HTERT RPE-1 (cell line): ENCODE results near the gene GHR.

Experiments used
- in situ Hi-C: fragments of 300-500 bp; cut with MboI; formaldehyde crosslinking; loops from 4 replicates; pipeline ENCODE4 v1.14.3; 2020; ENCODE audit warnings: low sequenced_read_pairs

The GHR gene

DNA sequence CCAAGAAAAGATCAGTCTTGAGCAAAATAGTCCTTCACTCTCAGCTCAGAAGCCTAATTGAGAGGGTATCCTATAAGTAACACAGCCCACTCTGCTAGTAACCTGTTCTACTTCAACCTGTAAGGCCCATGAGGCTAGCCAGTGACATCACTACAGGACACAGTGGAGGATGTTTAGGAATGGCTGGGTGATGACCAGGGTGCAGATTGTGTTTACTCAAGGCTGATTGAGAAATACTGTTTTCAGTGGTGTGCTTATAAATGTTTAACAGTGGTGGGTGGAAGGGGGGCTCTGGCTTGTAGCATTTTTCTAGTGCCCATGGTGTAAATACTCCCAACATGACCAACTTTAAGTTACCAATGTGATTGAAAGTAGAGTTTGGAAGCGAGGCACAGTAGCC is 173.6 kb downstream of the GHR start:
- in situ Hi-C loops, result no loop called here

DNA sequence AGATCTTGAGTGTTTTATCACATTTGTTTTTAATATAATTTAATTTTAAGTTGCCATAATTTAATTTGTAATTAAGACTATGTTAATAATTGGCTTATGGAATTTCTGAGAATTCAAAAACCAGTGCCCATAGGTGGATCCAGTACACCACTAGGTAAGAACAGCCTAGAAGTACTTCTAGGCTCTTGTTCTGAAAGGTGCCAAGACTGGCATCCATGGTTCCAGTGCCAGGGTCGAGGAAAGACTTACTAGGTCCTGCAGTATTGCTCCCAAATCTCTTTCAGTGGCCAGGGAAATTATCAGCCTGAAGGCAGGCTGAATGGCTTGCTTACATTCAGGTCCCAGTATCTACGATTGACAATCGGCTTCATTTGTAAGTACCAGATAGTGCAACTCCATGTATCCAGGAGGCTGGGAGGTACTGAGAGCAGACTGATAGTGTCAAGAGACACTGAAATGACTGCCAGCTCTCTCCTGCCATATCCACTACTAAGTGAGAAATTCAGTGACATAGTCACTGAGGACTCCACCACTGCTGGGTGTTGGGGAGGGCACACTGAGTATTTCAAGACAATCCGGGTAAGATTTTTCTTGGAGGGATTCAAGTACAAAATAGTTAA is 174.2 kb downstream of the GHR start:
- in situ Hi-C loops, result no loop called here

DNA sequence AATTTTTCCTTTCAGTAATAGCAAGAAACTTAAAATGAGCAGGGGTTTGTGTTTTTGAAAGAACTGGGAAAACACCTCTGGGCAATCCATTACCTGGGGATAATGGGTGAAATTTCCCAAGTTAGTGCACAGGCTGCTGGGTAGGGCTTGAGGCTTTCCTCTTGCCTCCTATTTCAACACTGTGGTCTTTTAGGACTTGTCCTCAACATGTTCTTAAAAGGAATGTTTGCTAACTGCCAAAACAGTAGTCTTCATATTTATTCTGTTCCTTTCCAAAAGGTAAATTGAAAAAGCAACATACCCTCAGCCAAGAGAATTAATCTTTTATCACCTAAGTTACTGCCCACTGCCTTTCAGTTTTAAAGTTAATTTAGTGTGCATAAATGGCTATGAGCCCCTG is 175.1 kb downstream of the GHR start:
- in situ Hi-C loops, result no loop called here

DNA sequence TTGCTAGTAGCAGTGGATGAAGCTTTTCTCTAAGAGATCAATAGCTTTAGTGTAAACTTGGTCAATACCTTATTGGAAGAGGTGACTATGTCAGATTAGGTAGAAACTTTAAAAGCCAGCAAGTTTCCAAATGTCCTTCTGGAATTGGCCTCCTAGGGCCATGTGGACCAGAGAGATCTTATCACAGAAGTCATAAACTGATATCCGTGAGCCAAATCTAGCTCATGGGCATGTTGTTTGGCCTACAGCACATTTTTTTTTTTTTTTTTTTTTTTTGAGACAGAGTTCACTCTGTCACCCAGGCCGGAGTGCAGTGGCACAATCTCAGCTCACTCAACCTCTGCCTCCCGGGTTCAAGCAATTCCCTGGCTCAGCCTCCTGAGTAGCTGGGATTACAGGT is 175.9 kb downstream of the GHR start:
- in situ Hi-C loops, result no loop called here

DNA sequence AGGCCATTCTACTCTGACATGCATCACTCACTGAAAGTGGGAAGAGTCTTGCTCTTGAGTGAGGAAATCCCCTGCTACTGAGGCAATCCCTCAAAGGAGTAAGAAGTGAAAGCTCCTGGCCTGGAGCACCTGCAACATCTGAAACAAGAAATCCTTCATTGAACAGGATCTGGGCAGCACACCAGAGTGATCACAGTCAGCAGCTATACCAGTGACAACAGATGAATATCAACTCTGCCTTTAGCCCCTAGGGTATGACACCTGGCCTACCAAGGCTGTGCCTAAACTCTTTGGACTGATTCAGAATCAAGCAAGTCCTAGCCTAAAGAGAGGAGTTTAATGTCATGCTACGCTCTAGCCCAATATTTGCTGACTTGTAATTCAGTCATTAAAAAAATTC is 177.2 kb downstream of the GHR start:
- in situ Hi-C loops, result no loop called here

DNA sequence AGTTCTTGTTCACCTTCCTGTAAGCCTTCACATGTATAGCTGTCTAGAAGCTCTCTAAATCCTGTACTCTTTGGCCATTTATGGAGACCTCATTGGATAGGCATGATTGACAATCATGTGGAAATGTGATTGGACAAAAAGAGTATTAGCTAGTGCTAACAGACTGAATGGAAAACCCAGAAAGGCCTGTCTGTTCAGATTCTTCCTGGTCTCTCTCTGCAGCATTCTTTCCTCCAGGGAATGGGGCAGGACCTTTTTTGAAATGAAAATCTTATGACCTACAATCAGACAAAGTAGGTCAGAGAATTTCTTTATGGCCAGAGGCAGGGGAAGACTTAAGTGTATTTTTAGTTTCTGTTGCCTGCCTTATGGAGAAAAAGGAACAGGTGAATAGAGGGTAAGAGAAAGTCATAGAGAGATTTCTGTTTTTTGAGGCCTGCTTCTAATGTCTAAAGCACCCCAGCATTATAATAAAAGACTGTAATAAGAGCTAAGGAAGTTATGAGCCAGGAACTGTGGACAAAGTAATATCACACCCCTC is 181.0 kb downstream of the GHR start:
- in situ Hi-C loops, result no loop called here

DNA sequence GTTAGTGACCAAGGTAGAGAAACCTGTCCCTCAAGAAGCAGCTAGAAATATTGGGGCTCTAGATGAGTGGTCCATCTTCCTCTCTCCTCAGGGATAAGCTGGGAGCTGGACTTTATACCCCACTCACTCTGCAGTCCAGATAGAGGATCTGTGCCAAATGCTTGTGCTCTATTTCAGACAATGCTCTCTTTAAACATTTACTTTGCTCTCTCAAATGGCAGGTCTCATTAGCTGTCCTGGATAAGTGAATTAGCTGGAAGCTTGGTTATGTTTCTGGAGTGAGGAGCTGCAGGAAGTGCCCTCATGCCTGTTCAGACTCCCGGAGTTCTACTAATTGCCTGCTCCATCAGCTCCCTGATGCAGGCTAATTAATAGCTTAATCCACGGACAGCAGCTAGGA is 182.3 kb downstream of the GHR start:
- in situ Hi-C loops, result no loop called here

DNA sequence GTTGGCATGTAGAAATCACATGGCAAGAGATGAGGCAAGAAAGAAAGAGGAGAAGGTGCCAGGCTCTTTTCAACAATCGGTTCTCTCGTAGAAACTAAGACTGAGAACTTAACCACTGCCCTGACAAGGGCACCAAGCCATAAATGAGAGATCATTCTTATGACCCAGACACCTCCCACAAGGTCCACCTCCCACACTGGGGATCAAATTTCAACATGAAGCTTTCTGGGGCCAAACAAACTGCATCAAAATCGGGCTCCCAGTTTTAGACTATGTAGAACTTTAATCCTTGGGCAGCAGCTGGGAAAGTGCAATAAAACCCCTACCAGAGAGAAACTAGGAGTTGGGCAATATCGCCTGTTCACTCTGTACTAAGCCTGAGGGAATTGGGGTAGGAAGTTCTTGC is 183.2 kb downstream of the GHR start:
- in situ Hi-C loops, result no loop called here

DNA sequence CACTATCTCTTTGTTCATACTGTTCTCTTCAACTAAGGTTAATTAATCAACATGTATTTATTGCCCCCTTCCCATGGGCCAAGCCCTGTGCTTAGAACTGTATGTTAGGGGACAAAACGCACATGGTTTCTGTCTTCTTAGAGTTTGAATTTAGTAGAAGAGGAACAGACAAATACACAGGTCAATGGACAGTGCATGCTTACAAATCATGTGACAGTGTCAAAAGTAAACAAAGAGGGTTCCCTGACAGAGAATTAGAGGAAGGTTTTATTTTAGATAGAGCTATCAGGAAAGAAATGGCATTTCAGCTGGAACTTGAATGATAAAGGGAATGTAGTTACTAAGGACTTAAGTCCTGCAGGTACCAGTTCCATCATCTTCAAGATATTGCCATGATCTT is 188.2 kb downstream of the GHR start:
- in situ Hi-C loops, result no loop called here

DNA sequence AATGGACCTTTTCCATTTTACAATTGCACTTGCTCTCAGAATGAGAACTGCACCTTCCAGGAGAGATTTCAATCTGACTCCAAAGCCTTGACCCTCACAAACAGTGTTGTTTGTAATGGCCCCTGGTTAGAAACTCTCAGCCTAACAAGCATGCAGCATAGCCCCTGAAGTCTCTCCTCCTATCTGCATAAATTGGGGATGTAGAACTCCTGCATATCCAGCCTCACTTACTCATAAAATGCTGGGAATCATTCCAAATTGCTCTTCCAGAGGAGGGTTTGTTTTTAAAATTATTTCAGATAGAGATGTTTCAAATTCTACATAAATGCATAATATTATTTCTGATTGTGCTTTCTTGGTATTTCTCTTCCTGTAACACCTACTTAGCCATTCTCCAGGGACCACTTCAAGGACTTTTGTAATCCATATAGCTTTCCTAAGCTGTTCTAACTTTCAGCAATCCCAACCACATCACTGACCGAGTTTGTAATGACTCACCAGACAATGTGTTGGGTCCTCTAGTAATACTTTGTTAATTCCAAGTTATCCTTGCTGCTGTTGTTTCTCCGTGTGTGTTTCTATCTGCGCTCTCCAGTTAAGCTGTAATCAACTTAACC is 189.6 kb downstream of the GHR start:
- in situ Hi-C loops, result no loop called here

DNA sequence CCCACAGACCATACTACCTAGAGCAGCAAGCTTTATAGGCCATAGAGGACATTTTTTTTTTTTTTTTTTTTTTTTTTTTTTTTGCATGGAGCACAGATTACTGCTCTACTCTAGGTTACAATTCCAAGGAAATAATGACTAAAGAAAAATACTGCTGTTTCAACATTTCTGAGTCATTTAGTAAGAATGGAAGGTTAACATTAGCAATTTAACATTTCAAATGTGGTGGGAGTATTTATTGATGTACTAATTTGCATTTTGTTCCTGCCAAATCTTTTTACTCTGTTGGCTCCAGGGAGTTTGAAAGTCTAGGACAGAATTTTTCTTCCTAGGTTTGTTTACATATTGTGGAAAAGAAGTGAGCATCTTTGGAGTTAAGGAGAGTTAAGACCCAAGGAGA is 191.3 kb downstream of the GHR start:
- in situ Hi-C loops, result no loop called here

DNA sequence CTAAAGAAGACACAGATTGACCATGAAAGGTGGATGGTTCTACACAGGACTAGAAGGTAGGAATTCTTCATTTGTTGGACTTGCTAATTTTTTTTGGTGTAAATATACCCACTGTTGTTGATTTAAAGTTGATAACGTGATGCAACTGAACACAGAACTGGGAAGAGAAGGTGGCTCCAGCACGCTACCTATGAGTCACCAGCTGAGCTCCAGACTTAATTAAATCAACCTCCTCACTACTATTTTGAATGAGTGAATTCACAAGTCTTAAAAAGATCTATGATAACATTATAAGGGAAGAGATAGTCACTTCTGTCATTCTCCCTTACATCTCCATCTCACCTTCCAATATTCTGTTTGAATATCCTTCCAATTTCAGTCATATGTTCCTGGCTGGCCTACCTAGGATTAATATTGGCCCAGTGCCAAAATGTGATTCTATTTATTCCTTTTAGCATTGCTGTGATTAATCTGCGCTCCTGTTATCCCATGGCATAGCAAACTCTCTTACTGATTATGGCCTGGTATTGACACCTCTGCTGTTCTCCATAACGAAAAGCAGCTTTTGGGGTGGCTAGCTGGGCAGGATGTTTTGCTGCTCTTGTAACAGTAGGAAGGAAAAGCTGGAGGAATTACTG is 197.5 kb downstream of the GHR start:
- in situ Hi-C loops, result no loop called here

DNA sequence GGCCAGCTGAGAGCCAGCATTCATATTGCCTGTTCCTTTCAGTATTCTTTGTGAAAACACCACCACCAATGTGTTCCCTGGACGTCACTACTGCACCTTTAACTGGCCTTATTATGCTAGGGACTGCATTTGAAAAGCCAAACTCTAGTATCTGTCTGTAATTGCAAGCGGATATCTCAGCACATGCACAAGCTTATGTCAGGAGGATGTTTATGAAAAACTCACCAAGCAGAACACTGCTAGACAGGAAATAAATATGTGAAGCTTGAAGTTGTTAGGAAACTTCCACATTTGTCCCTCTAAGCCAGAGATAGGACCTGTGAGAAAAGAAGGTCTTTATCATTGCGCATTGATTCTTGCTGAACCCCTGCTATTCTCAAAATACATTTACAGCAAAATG is 198.0 kb downstream of the GHR start:
- in situ Hi-C loops, result no loop called here

DNA sequence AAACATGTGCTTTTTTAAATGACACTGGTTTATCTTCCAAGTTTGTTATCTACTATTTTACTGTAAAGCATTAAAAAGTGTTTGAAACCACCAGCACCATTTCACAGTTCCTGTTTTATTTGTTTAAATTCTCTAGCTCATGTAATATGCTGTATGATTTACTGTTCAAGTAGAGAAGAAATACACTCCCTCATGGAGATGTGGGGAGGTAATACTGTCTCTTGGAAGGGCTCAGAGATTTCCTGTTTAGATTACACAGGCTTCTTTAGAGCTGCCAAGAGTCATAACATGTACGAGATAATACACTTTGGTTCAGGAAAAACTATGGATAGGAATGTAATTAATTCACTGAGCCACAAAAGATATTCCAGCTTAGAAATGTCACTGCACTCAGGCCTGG is 198.4 kb downstream of the GHR start:
- in situ Hi-C loops, result no loop called here

DNA sequence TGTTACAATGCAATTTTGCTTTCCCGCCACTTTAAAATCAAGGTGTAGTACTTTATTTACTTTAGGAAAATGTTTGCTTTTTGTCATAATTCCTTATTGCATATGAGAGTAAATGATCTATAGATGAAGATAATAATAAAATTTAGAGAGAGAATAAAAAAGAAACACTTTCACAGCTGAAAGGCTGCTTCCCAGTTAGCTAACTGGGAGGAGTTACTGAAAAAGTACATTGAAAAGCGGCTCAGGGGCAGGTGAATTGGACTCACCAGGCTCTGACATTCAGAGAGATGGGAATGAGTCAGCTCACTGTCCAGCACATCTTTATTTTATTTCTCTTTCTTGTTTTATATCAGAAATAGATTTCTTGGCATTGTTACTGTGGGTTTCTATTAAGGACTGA is 201.7 kb downstream of the GHR start:
- in situ Hi-C loops, result no loop called here

DNA sequence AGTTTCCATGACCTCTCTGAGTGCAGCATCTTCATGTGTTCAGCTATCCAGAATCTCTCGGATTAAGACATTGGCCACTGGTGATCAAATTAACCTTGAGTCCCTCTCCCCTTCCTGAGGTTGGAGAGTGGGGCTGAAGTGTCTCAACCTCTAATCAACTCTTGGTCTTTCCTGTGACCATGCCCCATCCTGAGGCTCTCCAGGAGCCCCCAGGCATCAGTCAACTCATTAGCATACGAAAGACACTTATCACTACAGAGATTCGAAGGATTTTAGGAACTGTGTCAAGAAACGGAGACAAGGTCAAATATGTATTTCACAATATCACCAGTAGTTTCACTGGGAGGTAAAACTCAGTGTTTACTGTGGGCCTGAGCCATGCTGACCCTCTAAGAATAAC is 203.2 kb downstream of the GHR start:
- in situ Hi-C loops, result no loop called here

DNA sequence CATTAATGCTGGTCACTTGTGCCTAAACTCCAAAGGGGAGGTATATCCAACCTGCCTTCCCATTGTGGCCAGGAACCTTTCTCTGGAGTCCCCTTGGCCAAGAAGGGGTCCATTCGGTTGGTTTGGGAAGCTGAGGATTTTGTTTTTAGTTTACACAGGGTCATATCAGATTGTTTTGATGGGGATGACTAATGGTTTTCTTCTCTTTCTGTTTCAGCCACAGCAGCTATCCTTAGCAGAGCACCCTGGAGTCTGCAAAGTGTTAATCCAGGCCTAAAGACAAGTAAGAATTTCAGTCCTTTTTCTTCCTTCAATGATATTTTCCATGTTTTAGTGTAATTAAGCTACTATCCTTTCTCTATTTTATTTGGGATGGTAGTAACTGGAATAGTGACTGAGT is 205.6 kb downstream of the GHR start:
- in situ Hi-C loops, result no loop called here

DNA sequence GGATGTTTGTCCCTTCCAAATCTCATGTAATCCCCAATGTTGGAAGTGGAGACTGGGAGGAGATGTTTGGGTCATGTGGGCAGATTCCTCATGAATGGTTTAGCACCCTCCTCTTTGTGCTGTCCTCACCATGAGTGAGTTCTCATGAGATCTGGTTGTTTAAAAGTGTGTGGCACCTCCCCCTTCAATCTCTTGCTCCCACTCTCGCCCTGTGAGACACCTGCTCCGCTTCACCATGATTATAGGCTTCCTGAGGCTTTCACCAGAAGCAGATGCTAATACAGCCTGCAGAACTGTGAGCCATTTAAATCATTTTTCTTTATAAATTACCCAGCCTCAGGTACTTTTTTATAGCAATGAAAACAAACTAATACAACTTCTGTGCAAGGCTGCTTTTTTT is 206.0 kb downstream of the GHR start:
- in situ Hi-C loops, result no loop called here

DNA sequence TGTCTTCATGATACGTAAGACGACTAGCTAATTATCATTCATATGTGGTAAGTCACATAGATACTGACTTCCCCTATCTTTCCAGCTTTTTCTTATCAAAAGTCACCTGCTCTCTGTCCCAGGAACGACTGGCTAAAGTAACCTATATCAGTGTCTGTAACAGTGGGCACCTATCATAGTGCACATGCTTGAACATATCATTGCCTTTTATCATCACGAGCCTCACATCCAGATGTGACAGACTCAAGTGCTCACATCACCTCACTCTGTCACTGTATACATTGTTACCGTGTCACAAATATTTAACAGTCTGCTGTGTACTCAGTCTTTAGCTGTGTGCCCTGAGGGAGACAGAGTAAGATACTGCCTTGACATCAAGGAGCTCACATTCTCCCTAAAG is 208.0 kb downstream of the GHR start:
- in situ Hi-C loops, result no loop called here

DNA sequence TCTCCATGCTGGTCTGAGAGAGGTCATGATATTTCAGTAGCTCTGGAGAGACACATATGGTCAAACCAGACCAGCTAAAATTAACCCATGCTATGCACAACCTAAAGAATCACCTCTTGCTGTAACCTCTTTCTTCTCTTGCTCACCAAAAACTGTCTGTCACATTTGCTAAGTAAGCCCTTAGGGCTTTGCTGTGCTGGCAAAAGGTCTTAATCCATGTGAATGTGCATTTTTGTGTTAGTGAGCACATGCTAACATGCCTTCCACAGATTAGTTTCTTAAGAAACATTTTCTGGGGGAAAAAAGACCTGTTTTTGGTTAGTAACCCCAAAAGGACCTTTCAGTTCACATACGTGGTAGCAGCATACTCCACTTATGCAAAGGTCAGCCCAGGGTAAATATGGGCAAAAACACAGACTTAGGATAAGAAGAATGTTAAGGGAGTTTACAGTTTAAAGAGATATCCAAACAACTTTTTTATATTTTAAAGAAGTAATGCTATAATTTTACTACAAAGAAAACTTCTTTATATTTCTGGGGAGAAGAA is 209.2 kb downstream of the GHR start:
- in situ Hi-C loops, result no loop called here

DNA sequence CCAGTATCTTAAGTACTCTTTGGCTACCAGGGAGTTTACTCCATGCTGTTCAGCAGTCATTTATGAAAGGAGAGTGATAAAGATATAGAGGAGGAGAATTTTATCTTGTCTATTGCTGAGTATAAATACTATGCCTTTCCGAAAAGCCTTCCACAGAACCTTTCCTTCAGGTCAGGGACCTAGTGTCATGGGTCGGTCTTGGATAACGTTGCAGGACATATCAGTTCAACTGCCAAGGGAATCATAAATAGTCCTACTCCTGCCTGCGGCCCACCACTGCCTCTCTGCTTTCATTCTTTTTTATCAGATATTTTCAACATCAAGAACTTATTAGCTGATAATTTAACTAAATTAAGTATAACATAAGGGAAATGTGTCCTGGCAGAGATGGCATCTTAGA is 211.3 kb downstream of the GHR start:
- in situ Hi-C loops, result no loop called here

DNA sequence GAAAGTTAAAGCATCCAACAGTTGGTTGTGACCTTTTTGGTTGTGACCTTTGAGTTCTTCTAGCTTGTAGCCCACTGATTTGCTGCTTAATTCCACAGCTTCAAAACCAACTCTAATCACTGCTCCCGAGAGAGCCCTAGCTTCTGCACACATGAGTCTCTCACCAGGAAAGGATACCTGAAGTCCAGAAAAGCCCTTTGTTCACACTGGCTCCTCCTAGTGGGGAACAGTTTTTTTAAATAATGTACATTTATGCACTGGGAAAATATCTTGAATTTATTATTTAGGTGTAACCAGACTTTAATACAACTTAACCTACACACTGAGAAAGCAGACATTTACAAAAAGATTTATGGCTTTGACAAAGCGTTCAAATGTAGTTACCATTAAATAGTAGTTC is 213.2 kb downstream of the GHR start:
- in situ Hi-C loops, result no loop called here
